HG02642 (cell line): Measurements from ENCODE around the gene ZNF664.

Experiments used
- ATAC-seq: cut with Tn5 transposase; IDR thresholded peaks from one replicate; pipeline ENCODE4 v1.9.1; 2021; ENCODE audit warnings: mild to moderate bottlenecking; ENCODE audit not compliant: unreplicated experiment, poor library complexity

ZNF664 gene

GRCh38 chr12:123956249-123956648, 16.8 kb upstream of the ZNF664 start:
- no peak for ATAC-seq

GRCh38 chr12:123957196-123957595, 15.8 kb upstream of the ZNF664 start:
- ATAC-seq = no peak

GRCh38 chr12:123958462-123958861, 14.6 kb upstream of the ZNF664 start:
- no peak for ATAC-seq

- ATAC-seq = no peak
Measured at GRCh38 chr12:123958876-123959275, 14.1 kb upstream of the ZNF664 start.

GRCh38 chr12:123960029-123960735, 12.8 kb upstream of the ZNF664 start:
- ATAC-seq = no peak

GRCh38 chr12:123960856-123961255, 12.2 kb upstream of the ZNF664 start:
- no peak for ATAC-seq

- ATAC-seq = no peak
Measured at GRCh38 chr12:123961585-123962345, 11.2 kb upstream of the ZNF664 start.

- no peak for ATAC-seq
Measured at GRCh38 chr12:123962513-123962912, 10.5 kb upstream of the ZNF664 start.

- ATAC-seq = no peak
Measured at GRCh38 chr12:123963821-123964220, 9.2 kb upstream of the ZNF664 start.

GRCh38 chr12:123965382-123965781, 7.6 kb upstream of the ZNF664 start:
- ATAC-seq = no peak

- ATAC-seq = no peak
Measured at GRCh38 chr12:123966596-123966995, 6.4 kb upstream of the ZNF664 start.

GRCh38 chr12:123967121-123967586, 5.9 kb upstream of the ZNF664 start:
- ATAC-seq = no peak

GRCh38 chr12:123971449-123971769, 1.6 kb upstream of the ZNF664 start:
- no peak for ATAC-seq

- ATAC-seq = peak; percentile 5
Measured at GRCh38 chr12:123971770-123972456, 1.1 kb upstream of the ZNF664 start.

- ATAC-seq = peak; percentile 9
Measured at GRCh38 chr12:123973552-123974341, 732 bp downstream of the ZNF664 start.

- ATAC-seq = no peak
Measured at GRCh38 chr12:123976227-123976826, 3.3 kb downstream of the ZNF664 start.

GRCh38 chr12:123979566-123979965, 6.6 kb downstream of the ZNF664 start:
- ATAC-seq = no peak

- no peak for ATAC-seq
Measured at GRCh38 chr12:123982269-123982668, 9.3 kb downstream of the ZNF664 start.

GRCh38 chr12:123983822-123984485, 10.9 kb downstream of the ZNF664 start:
- ATAC-seq = no peak

- ATAC-seq = no peak
Measured at GRCh38 chr12:123984903-123985302, 11.9 kb downstream of the ZNF664 start.
